Measurements from ENCODE around the gene OR10K2.
"Not testable (repeated sequence)": the region's sequence is repeated elsewhere in the genome, so short reads cannot be mapped to it uniquely, and the experiment has no call there.

Gene OR10K2

GRCh38 chr1:158400871-158401270, 25.2 kb downstream of the OR10K2 start:
- in situ Hi-C loops (cut with HindIII; ENCODE audit: low pct_unique_long_range_greater_than_20kb, low sequenced_read_pairs) = no loop called here
- no peak for DNase-seq (ENCODE audit: low read depth in 1 of 2, low spot score in 1 of 2)
- TF ChIP-seq JUND (IDR thresholded peaks at IDR 0.05; ENCODE audit: low read depth) = no peak

- DNase-seq (ENCODE audit: low read depth in 1 of 2, low spot score in 1 of 2) = no peak
- in situ Hi-C loops (cut with HindIII; ENCODE audit: low pct_unique_long_range_greater_than_20kb, low sequenced_read_pairs) = no loop called here
- TF ChIP-seq JUND (IDR thresholded peaks at IDR 0.05; ENCODE audit: low read depth) = no peak
Measured at GRCh38 chr1:158398818-158399514, 27.1 kb downstream of the OR10K2 start, which contains the start of gene OR10T2. TSS of gene OR10T2 (minus strand) at chr1:158399466. CDS start at chr1:158399466, 0 bp downstream.

- TF ChIP-seq JUND (IDR thresholded peaks at IDR 0.05; ENCODE audit: low read depth) = no peak
- DNase-seq (ENCODE audit: low read depth in 1 of 2, low spot score in 1 of 2) = no peak
- in situ Hi-C loops (cut with HindIII; ENCODE audit: low pct_unique_long_range_greater_than_20kb, low sequenced_read_pairs) = no loop called here
Measured at GRCh38 chr1:158396646-158397045, 29.4 kb downstream of the OR10K2 start.

- DNase-seq (ENCODE audit: low read depth in 1 of 2, low spot score in 1 of 2) = no peak
- no peak for TF ChIP-seq JUND (IDR thresholded peaks at IDR 0.05; ENCODE audit: low read depth)
- in situ Hi-C loops (cut with HindIII; ENCODE audit: low pct_unique_long_range_greater_than_20kb, low sequenced_read_pairs) = no loop called here
Measured at GRCh38 chr1:158393476-158393875, 32.6 kb downstream of the OR10K2 start.

GRCh38 chr1:158391099-158391498, 34.9 kb downstream of the OR10K2 start:
- DNase-seq (ENCODE audit: low read depth in 1 of 2, low spot score in 1 of 2) = no peak
- no peak for TF ChIP-seq JUND (IDR thresholded peaks at IDR 0.05; ENCODE audit: low read depth)
- in situ Hi-C loops (cut with HindIII; ENCODE audit: low pct_unique_long_range_greater_than_20kb, low sequenced_read_pairs) = no loop called here

GRCh38 chr1:158390331-158390730, 35.7 kb downstream of the OR10K2 start:
- DNase-seq (ENCODE audit: low read depth in 1 of 2, low spot score in 1 of 2) = no peak
- in situ Hi-C loops (cut with HindIII; ENCODE audit: low pct_unique_long_range_greater_than_20kb, low sequenced_read_pairs) = no loop called here
- TF ChIP-seq JUND (IDR thresholded peaks at IDR 0.05; ENCODE audit: low read depth) = no peak

- no peak for TF ChIP-seq JUND (IDR thresholded peaks at IDR 0.05; ENCODE audit: low read depth)
- in situ Hi-C loops (cut with HindIII; ENCODE audit: low pct_unique_long_range_greater_than_20kb, low sequenced_read_pairs) = no loop called here
- DNase-seq (ENCODE audit: low read depth in 1 of 2, low spot score in 1 of 2) = no peak
Measured at GRCh38 chr1:158374860-158375259, 51.2 kb downstream of the OR10K2 start.

GRCh38 chr1:158374101-158374500, 51.9 kb downstream of the OR10K2 start:
- in situ Hi-C loops (cut with HindIII; ENCODE audit: low pct_unique_long_range_greater_than_20kb, low sequenced_read_pairs); DNase-seq (ENCODE audit: low read depth in 1 of 2, low spot score in 1 of 2): not testable (repeated sequence)

- no peak for DNase-seq (ENCODE audit: low read depth in 1 of 2, low spot score in 1 of 2)
- no peak for TF ChIP-seq JUND (IDR thresholded peaks at IDR 0.05; ENCODE audit: low read depth)
- in situ Hi-C loops (cut with HindIII; ENCODE audit: low pct_unique_long_range_greater_than_20kb, low sequenced_read_pairs) = no loop called here
Measured at GRCh38 chr1:158371188-158371953, 54.7 kb downstream of the OR10K2 start.

Measured in T47D (cell line).